Neuron (in vitro differentiated cells): ENCODE results near the gene SLC11A2.
"Not testable (repeated sequence)": the region's sequence is repeated elsewhere in the genome, so short reads cannot be mapped to it uniquely, and the experiment has no call there.

Experiments used
- H2AFZ ChIP-seq: one replicate; pipeline ENCODE4 v1.6.1; 2013; ENCODE audit warnings: low read depth, mild to moderate bottlenecking, inconsistent platforms, low read length, moderate library complexity
- H3K27me3 ChIP-seq: one replicate; pipeline ENCODE4 v1.6.1; 2013; ENCODE audit warnings: low read length; ENCODE audit not compliant: insufficient read depth
- H3K36me3 ChIP-seq: one replicate; pipeline ENCODE4 v1.6.1; 2013; ENCODE audit warnings: low read length; ENCODE audit not compliant: insufficient read depth
- H3K4me1 ChIP-seq: one replicate; pipeline ENCODE4 v1.6.1; 2013; ENCODE audit warnings: low read length; ENCODE audit not compliant: insufficient read depth
- H3K4me3 ChIP-seq: 2 replicates; pipeline ENCODE4 v1.5.1; 2013; ENCODE audit warnings: mild to moderate bottlenecking, low read length, moderate library complexity
- H3K9me3 ChIP-seq: one replicate; pipeline ENCODE4 v1.6.1; 2013; ENCODE audit warnings: low read length

Gene SLC11A2

DNA sequence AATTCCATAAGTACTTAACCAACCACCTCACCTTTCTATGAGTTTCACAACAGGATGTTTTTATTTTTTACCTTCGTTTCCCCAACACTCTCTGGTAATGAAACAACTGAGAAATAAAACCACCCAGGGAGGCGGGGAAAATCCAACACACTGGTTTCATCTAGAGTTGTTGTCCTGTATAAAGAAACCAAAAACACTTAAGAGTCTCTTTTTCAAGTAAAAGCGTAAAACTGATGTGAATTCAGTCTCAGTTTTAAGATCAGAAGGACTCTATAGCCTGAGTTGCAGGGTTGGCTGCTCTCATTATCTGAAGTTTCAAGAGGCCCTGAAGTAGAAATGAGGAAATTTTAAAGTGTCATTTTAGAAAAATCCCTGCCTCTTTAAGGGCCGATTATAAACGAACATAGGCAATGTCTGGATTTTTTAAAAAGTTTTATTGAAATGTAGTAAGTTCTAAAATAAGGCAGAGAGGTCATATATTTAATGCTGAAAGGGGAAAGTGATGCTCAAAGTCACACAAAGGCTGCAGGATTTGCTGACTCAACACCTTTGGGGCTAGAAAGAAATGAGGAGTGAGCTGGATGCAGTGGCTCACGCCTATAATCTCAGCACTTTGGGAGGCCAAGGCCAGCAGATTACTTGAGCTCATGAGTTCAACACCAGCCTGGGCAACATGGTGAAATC lies 46.7 kb downstream of the SLC11A2 start:
- peaks cover 2% of the 10 kb centered on the region for H3K36me3 ChIP-seq
- H3K4me1 ChIP-seq: peaks cover 5% of the 10 kb centered on the region
- H3K4me3 ChIP-seq: no peak overlapping the region
- H3K9me3 ChIP-seq: no peaks in the 10 kb centered on the region
- H3K27me3 ChIP-seq: no peaks in the 10 kb centered on the region
- H2AFZ ChIP-seq: no peak overlapping the region

DNA sequence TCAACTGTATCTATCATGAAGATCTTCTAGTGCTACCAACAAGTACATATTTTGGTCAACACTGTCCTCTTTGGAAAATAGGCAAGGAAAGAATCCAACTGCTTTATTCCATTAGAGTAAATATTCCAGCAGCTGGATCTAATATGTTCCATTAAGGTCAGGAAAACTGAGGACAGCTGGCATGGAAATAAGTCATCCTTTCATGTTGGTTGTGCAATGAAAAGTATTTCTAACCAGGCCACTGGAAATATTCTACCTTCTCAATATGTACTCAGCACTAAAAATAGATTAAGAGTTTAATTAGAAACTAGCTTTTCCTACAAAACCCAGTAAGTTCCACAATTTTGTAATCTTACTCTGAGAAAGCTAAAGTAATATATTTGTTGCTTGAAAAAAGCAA lies 54.2 kb downstream of the SLC11A2 start:
- H2AFZ ChIP-seq: no peak overlapping the region
- no peak overlapping the region for H3K4me3 ChIP-seq
- peaks cover 2% of the 10 kb centered on the region for H3K36me3 ChIP-seq
- no peaks in the 10 kb centered on the region for H3K4me1 ChIP-seq
- H3K27me3 ChIP-seq: no peaks in the 10 kb centered on the region
- peaks cover 10% of the 10 kb centered on the region for H3K9me3 ChIP-seq

DNA sequence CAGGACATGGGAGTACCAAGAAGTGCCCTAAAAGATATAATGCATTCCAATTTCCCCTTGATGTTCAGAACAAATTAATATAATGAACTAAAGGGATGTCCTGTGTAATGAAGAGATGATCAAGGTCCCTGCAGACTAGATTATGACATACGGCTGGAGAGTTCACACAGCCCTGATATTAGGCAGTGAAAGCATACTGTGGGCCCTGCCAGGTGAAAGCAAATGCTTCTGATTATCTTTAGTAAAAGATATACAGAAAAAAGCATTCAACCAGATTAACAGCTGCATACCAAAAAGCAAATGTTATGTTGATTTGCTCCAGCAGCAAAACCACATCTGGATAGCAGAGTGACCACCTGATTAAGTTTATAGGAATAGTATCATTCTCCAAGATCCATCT lies 61.8 kb downstream of the SLC11A2 start:
- Histone ChIP-seq H3K4me3 (no peak overlapping the region), H3K36me3 (peaks cover 2% of the 10 kb centered on the region), H3K9me3 (no peaks in the 10 kb centered on the region), H3K27me3 (no peaks in the 10 kb centered on the region), H3K4me1 (no peaks in the 10 kb centered on the region), H2AFZ (no peak overlapping the region)

DNA sequence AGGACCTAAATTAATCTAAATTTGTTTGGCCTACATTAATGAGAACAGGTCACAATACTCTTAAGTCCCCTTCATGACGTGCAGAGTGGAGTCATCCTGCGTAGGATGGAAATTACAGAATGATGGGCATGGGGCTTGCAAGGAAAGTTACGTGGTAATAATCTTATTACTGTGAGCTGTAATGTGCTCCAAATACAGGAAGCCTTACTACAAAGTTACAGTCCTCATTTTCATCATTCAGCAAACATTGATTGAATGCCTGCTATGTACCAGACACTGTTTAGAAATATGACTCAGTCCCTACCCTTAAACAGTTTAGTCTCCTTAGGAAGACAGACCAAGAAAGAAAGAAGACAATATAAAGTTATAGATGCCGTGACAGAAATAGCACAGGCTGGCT lies 64.5 kb downstream of the SLC11A2 start:
- Histone ChIP-seq H3K9me3 (no peaks in the 10 kb centered on the region), H3K4me3 (no peak overlapping the region), H3K4me1 (no peaks in the 10 kb centered on the region), H2AFZ (no peak overlapping the region), H3K27me3 (no peaks in the 10 kb centered on the region), H3K36me3 (no peaks in the 10 kb centered on the region)

DNA sequence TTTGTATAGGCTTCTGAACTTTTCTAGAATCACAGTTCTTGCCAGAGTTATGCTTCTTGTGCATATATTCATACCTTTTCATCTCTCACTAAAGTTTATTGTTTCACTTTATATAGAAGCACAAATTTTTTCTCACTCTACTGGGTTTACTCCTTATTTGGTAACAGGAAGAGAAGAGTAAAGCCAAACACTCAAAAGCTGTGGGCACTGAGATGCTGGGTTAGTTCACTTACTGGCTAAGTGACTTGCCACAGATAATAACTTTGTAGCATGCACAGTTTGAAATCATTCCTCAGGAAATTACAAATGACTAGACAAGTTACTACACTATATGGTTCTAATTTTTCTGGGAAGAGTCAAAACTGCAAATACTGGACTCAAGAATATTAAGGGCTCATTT lies 66.1 kb downstream of the SLC11A2 start:
- Histone ChIP-seq H3K36me3 (no peaks in the 10 kb centered on the region), H3K4me1 (no peaks in the 10 kb centered on the region), H3K27me3 (no peaks in the 10 kb centered on the region), H3K4me3 (no peak overlapping the region), H2AFZ (no peak overlapping the region), H3K9me3 (no peaks in the 10 kb centered on the region)

DNA sequence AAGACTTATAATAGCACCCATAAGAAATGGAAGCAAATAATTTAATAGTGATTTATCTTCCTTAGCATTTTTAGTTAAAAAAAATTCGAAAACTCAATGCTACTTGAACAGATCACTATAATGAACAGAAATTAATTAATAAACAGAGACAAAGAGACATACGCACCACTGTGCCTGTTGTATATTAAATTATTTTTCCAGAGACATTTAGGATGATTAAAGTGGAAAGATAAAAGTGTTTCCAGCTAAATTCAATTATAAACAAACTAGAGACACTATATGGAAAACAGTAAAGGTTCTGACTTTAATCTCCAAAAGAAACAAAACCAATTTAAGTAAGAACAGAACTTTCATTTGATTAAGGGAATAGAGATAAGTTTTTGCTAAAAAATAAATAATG lies 70.5 kb downstream of the SLC11A2 start:
- Histone ChIP-seq H3K27me3 (no peaks in the 10 kb centered on the region), H2AFZ (no peak overlapping the region), H3K4me3 (no peak overlapping the region), H3K4me1 (no peaks in the 10 kb centered on the region), H3K36me3 (no peaks in the 10 kb centered on the region), H3K9me3 (no peaks in the 10 kb centered on the region)

DNA sequence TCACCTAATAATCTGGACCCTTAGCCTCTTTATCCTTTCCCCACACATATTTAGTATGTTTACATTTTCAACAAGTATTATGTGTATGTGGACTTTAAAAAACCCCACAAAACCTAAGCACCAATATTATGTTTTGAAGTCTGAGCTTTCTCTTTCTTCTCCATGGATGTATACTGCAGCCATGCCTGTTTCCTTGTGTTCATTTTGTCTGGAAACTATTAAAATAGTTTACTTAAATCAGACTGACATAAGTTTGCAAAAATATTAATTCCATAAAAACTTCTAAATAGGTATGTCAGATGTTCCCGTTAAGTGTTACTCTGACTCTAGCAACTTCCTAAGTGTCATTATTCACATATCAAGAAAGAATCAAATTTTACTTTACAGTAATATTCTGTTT lies 70.9 kb downstream of the SLC11A2 start:
- Histone ChIP-seq H3K36me3 (no peaks in the 10 kb centered on the region), H2AFZ (no peak overlapping the region), H3K4me1 (no peaks in the 10 kb centered on the region), H3K27me3 (no peaks in the 10 kb centered on the region), H3K9me3 (no peaks in the 10 kb centered on the region), H3K4me3 (no peak overlapping the region)

DNA sequence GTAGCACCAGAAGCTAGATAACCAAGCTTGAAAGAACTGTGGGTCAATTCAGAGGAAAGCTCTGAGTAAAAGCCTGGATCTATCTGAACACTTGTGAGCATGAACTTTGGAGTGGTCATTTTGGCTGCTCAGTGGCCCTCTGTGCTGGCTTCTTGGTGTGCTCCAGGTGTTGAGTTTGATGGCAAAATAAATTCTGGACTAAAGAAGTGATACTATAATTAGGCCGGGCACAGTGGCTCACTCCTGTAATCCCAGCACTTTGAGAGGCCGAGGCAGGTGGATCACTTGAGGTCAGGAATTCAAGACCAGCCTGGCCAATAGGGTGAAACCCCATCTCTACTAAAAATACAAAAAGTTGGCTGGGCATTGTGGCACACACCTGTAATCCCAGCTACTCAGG lies 71.4 kb downstream of the SLC11A2 start:
- not testable (repeated sequence) for H3K4me3 ChIP-seq, H3K9me3 ChIP-seq, H2AFZ ChIP-seq, H3K27me3 ChIP-seq, H3K4me1 ChIP-seq, H3K36me3 ChIP-seq

DNA sequence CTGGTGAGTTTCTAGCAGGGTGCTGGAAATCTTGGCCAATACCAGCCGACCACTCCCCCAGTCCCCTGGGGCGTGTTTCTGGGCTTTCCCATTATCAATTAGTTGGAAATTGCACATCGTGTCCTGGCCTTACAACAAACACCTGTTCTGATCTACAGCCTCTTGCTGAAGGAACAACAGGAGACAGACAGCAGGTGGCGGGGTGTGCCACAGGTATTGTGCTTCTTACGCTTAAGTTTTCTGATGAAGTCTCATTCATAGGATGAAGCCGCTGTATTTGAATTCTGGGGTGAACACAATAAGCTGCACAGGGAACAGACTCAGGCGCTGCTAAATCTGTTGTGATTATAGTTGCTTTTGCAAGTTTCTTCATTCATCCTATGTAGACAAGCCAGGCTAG lies 73.1 kb downstream of the SLC11A2 start:
- Histone ChIP-seq H3K4me3 (no peak overlapping the region), H3K36me3 (no peaks in the 10 kb centered on the region), H3K9me3 (peaks cover 2% of the 10 kb centered on the region), H3K27me3 (no peaks in the 10 kb centered on the region), H2AFZ (no peak overlapping the region), H3K4me1 (no peaks in the 10 kb centered on the region)

DNA sequence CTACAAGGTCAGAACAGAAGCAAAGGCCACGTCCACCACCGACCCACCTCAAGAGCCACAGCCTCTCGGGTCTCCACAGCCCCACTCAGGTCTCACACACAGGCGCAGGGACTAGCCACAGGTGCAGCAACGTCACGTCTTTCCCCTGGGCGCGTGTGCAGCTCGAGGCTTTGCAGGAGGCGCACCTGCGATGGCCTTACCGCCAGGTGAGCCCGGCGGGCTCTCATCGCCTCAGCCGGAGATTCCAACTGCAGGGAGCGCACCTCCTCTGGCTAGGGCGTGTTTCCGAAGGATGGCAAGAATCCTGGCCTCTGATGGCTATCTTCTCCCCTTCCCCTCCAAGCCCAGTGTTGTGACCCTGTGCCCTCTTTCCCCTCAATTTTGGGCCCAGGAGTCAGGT lies 73.7 kb downstream of the SLC11A2 start, which contains the start of gene HIGD1C:
HIGD1C (plus strand) TSS at position 35 of the 400 bp plus-strand sequence. CDS start 1,455 bp downstream, outside the sequence.
- Histone ChIP-seq H3K36me3 (no peaks in the 10 kb centered on the region), H2AFZ (no peak within 1 kb of the TSS), H3K4me1 (no peaks in the 10 kb centered on the region), H3K9me3 (peaks cover 2% of the 10 kb centered on the region), H3K27me3 (no peaks in the 10 kb centered on the region), H3K4me3 (no peak within 1 kb of the TSS)

DNA sequence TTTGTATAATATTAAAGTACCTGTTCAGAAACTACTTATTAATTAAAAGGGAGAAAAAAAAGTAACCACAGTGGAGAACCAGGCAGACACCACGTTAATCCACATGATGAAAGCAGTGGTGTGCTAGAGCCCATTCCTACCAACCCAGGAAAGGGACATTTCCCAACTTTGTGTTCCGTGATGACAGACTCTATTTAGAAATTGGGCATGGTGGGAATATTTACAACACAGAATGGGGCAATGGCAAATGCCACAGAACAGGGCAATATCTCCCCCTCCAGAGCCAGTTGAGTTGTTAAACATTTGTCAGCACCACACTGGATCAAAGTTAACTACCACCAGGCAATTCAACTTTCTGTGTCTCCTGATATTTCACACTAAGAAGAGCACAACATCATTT lies 75.1 kb downstream of the SLC11A2 start:
- peaks cover 2% of the 10 kb centered on the region for H3K9me3 ChIP-seq
- no peaks in the 10 kb centered on the region for H3K27me3 ChIP-seq
- no peaks in the 10 kb centered on the region for H3K4me1 ChIP-seq
- no peak overlapping the region for H3K4me3 ChIP-seq
- no peak overlapping the region for H2AFZ ChIP-seq
- H3K36me3 ChIP-seq: no peaks in the 10 kb centered on the region

DNA sequence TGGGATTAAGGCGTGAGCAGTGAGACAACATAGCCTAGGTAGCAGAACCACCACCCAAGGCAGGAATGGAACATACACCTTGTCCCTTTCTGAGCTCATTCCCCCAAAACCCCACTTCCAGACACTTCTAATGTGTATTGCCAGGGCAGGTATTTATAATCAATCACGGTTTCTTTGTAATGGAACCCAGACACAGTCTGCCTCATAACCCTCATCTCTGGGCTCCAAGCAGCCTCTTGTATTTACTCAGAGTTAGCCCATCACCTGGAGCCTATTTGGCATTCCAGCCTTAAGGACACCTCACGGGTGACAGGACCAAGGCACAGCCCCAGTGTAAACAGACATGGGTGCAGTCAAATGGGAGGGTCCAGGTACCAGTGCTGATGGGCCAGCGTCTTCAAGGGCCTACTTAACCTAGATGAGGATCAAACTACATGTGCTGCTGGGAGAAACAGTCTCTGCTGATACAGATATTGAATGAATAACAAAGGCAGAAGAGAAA lies 76.3 kb downstream of the SLC11A2 start:
- Histone ChIP-seq H3K4me3 (no peak overlapping the region), H3K27me3 (no peaks in the 10 kb centered on the region), H3K9me3 (peaks cover 2% of the 10 kb centered on the region), H2AFZ (no peak overlapping the region), H3K4me1 (no peaks in the 10 kb centered on the region), H3K36me3 (no peaks in the 10 kb centered on the region)

DNA sequence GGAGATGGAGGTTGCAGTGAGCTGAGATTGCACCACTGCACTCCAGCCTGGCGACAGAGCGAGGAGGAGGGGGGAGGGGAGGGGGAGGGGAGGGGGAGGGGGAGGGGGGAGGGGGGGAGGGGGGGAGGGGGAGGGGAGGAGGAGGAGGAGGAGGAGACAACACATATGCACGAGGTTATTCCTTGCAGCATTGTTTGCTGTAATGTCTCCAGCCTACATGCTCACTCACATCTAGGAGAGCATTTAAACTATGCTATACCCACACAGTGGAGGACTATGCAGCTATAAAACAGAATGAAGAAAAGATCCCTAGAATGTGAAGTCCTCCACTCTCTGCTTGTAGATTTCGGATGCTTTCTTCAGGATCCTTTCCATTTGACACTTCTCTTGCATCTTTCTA lies 77.4 kb downstream of the SLC11A2 start:
- H3K4me3 ChIP-seq: no peak overlapping the region
- no peaks in the 10 kb centered on the region for H3K4me1 ChIP-seq
- H2AFZ ChIP-seq: no peak overlapping the region
- H3K9me3 ChIP-seq: peaks cover 2% of the 10 kb centered on the region
- no peaks in the 10 kb centered on the region for H3K36me3 ChIP-seq
- H3K27me3 ChIP-seq: no peaks in the 10 kb centered on the region
